NCI-H2196 treated with DMSO at 0.1 percent for 48 hours (cell line): Measurements from ENCODE around the gene CHKA.
A peak's percentile ranks its signal among the peaks of the same experiment; 100 is the strongest.

Experiments used
- DNase-seq: peaks from one replicate; lab custom pipeline; 2025; ENCODE audit not compliant: unreplicated experiment; lab: John Stamatoyannopoulos, UW

The CHKA gene

GRCh38 chr11:68033708-68034045, 87.5 kb downstream of the CHKA start:
- DNase-seq: no peak

DNA sequence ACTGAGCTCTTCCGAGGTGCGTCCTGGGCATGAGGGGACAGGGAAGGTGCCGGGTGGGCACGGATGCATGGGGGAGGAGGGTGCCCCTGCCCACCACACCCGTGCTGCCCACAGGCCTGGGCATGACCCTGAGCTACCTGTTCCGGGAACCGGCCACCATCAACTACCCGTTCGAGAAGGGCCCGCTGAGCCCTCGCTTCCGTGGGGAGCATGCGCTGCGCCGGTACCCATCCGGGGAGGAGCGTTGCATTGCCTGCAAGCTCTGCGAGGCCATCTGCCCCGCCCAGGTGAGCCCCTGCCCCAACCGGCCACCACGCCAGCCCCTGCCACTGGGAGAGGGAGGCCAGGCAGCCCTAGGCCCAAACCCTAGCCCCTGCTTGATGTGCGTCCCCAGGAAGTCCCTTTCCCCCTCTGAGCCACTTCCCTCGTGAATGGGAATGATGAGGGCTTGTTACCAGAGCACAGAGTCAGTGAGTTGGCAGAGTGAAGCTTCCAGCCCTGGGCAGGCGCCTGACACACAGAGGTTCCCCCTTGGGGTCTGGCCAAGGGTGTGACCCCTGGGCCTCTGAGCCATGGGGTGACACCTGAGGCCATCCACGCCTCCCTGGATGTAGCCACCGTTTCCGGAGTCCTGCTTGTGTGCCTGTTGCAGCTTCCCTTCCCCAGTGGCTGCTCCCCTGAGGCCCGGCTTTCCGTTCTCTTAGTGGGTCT, 88.0 kb downstream of the CHKA start:
- DNase-seq: no peak

DNA sequence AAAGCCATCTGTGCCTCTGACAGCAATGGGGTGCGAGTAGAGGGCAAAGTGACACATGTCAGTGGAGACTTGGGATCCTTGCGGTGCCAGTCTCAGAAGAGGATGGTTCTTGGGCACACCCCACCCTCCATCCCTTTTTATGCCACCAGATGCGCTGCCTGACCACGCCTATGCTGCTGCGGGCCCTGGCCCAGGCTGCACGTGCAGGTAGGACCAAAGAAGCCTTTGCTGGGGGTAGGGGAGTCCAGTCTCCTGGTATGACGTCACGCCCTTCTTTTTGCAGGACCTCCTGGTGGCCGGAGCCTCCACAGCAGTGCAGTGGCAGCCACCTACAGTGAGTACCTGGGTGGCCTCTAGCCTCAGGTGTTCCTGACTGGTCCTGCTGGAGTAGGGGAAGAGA, 89.2 kb downstream of the CHKA start:
- no peak for DNase-seq

- no peak for DNase-seq
These were observed 90.1 kb downstream of the CHKA start for GRCh38 chr11:68031144-68031464.

- DNase-seq: peak; percentile 99
These were observed 90.7 kb downstream of the CHKA start, which contains the start of gene NDUFS8 for GRCh38 chr11:68030318-68031143. TSS of gene NDUFS8 (plus strand) at chr11:68030681. CDS start at chr11:68032152, 1,471 bp downstream.

- no peak for DNase-seq
These were observed 92.2 kb downstream of the CHKA start for GRCh38 chr11:68028802-68029545.

DNA sequence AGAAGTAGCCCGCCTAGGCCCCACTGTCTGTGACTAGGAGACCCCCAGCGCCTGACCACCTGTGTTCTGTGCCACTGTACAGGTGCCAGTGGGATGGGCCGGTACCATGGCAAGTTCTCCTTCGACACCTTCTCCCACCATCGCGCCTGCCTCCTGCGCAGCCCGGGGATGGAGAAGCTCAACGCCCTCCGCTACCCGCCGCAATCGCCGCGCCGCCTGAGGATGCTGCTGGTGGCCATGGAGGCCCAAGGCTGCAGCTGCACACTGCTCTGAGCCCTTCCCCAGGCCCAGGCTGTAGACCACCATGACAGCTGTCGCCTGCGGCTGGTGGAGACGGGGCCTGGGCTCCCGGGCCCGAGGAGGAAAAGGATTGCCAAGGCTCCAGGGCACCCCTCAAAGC, 93.5 kb downstream of the CHKA start:
- DNase-seq: no peak

GRCh38 chr11:68026391-68027105, 94.6 kb downstream of the CHKA start:
- DNase-seq: no peak

DNA sequence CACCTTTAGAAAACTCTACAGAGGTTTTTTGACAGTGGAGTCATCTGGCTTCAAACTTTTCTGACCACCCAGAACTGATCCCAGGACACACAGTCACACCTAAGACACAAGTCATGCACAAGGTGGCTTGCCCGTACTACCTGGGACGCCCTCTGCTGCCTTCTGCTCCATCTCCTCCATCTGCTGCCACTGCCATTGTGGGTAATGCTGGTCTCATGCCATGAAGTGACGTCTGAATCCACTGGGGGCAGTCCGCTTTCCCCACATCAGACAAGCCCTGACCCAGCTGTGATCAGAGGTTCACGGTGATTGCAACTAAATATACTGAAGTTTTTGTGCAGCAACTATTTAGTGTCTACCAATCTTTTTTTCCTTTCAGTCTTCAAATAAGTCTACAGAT, 96.1 kb downstream of the CHKA start:
- DNase-seq: no peak

DNA sequence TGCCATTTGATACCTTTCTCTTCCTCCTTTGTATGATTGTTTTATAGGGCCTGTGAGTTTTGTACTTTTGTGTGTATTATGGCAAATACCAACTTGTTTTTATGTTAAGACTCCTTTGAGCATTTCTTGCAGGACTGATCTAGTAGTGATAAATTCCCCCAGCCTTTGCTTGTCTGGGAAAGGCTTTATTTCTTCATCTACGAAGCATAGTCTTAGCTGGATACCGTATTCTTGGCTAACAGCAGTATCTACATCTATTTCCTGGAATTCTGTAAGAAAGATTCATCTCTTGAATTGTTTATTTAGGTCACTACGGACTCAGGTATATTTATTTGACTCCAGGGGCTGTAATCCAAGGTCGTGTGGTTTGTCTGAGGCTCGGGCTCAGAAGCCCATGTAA, 96.7 kb downstream of the CHKA start:
- no peak for DNase-seq

DNA sequence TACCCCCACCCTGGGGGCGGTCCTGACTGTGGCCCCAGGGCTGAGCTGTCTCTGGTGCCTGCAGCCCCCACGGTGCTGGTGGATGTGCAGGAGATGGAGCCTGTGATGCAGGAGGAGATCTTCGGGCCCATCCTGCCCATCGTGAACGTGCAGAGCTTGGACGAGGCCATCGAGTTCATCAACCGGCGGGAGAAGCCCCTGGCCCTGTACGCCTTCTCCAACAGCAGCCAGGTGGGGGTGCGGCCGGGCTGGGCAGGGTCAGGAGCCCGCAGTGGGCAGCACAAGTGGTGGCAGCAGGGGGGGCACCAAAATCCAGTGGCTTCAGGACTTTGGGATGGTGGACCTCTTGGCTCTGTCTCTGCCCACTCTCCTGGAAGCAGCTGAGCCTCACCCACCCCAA, 98.7 kb downstream of the CHKA start:
- DNase-seq: no peak

GRCh38 chr11:68021167-68021787, 99.9 kb downstream of the CHKA start:
- DNase-seq: no peak

GRCh38 chr11:68020575-68020974, 100.6 kb downstream of the CHKA start:
- no peak for DNase-seq

- no peak for DNase-seq
These were observed 101.7 kb downstream of the CHKA start for GRCh38 chr11:68019486-68019885.

- no peak for DNase-seq
These were observed 102.4 kb downstream of the CHKA start for GRCh38 chr11:68018730-68019190.

- no peak for DNase-seq
These were observed 103.0 kb downstream of the CHKA start for GRCh38 chr11:68017980-68018729.

DNA sequence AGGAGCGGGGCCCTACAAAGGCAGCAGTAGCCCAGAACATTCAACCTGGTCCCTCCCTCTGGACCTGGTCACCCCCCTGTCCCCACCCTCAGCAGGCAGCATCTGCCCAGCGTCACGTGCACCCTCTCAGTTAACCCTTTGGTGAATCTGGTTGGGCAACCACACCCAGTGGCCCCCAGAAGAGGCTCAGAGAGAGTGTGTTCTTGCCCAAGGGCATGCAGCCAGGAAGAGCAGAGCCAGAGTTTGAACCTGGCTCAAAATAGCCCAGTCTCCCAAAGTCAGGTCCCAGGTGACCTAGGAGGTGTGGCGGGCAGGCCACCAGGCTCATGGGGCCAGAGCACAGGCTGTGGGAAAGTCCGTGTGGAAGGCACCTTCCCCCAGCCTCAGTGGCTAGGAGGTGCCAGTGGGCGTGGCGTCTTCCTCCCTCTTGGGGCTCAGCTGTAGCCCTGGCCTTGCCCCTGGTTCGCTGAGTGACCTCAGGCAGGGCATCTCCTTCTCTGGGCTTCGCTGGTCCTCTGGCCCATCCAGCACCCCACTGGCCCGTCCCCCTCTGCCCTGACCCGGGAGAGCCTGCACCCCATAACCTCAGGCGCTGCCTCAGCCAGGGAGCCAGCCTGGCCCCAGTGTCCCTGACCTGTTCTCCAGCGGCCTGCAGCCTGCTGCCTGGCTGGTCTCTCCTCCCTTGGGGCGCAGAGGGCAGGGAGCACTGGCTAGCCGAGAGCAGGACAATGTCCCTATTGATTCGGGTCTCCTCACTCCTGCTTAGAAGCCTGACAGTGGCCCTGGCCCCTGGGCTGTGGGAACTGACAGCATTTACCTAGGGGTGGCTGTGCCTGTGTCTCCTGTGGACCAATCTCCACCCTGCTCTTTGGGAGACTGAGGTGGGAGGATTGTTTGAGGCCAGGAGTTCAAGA, 104.0 kb downstream of the CHKA start:
- DNase-seq: no peak

DNA sequence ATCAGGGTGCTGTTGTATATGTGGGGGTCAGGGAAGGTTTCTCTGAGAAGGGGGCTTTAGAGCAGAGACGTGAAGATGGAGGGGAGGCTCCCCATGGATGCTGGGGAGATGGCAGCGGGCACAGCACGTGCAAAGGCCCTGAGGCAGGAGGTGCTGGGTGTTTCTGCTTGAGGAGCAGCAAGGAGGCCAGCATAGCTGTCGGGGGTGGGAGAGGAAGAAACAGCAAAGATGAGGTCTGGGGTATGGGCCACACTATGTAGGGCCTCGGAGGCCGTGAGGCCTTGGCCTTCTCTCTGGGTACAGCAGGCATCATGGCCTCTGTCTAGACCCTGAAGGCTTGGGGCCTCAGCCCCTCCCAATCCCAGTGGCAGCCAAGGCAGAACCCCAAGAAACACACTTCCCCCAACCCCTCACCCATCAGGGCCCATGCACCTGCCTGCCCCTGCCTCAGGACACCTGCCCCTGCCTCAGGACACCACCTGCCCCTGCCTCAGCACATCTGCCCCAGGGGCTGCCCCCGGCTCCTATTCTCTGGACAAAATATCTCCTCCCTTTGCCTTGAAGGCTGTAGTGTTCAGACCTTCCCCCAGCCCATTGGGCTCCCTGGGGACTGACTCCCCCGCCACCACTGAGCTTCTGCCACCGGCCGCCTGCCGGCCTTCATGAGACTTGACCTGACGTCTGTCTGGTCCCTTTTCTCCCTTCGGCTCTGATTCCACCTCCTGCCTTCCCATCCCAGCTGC, 104.9 kb downstream of the CHKA start:
- no peak for DNase-seq
